ENCODE data around the gene ZFYVE28. TPM values are rescaled to one million over a fixed set of nuclear protein-coding genes. Genes with fewer than 3 reads are reported as not detected.

Gene ZFYVE28
- total RNA-seq, 1 experiment from 2014 or later, result 12.9 TPM

DNA sequence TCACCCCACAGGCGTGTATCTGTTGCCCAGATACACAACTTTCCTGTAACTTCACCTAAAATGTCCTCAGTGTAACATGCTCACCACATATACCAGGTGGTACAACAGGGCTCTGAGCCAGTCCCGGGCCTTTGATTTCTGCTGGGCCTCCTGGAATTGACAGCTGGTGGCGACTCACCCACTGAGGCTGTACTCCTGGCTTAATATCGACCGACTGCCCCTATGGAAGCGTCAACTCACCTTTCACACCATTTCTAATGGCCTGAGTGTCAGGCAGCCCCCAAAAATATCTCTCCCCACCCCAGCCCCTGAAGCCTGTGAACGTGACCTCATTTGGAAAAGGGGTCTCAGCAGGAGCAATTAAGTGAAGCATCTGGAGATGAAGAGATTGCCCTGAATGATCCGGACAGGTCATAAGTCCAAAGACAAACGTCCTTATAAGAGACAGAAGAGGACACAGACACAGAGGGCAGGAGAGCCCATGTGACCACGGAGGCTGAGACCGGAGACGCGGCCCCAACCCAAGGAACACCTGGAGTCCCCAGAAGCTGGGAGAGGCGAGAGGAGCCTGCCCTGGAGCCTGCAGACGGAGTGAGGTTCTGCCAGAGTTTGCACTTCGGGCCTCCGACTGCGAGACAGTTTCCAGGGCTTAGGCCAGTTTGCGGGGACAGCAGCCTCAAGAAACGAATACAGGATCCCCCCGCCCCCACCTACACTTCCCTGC is 144.0 kb downstream of the ZFYVE28 start:
- no peak overlapping the region for H2AFZ ChIP-seq
- no TSS peak for BruUV-seq (replicated peaks)
- H3K4me1 ChIP-seq (replicated peaks; ENCODE audit: insufficient read depth), result no peaks in the 10 kb centered on the region
- no peak for TF ChIP-seq EZH2 (IDR thresholded peaks at IDR 0.05; ENCODE audit: low read depth)
- no peak for TF ChIP-seq CTCF (conservative IDR thresholded peaks at IDR 0.05)
- POLR2A ChIA-PET (ENCODE audit: unreplicated experiment), result no interaction called here
- no peak overlapping the region for H3K4me3 ChIP-seq
- no peaks in the 10 kb centered on the region for H3K9me3 ChIP-seq (ENCODE audit: insufficient read depth, low read depth)
- H3K4me2 ChIP-seq, result no peak overlapping the region
- intact Hi-C loops (cut with micrococcal nuclease; ENCODE audit: unreplicated experiment), result no loop called here
- H4K20me1 ChIP-seq (ENCODE audit: insufficient read depth), result no peaks in the 10 kb centered on the region
- no peak overlapping the region for H3K27ac ChIP-seq
- H3F3A ChIP-seq (ENCODE audit: insufficient read depth, low read depth), result no peaks in the 10 kb centered on the region
- H3K79me2 ChIP-seq (ENCODE audit: low read depth), result no peaks in the 10 kb centered on the region
- CTCF ChIA-PET, result no interaction called here
- no peak for DNase-seq
- H3K36me3 ChIP-seq (ENCODE audit: low read depth), result no peaks in the 10 kb centered on the region
- H3K27me3 ChIP-seq (ENCODE audit: insufficient read depth, low read depth), result peaks cover 30% of the 10 kb centered on the region
- H3K9me2 ChIP-seq (ENCODE audit: insufficient read depth), result no peaks in the 10 kb centered on the region

GRCh38 chr4:2273657-2274319 is 144.7 kb downstream of the ZFYVE28 start:
- Histone ChIP-seq H3K9me3 (ENCODE audit: insufficient read depth, low read depth) (no peaks in the 10 kb centered on the region), H3K79me2 (ENCODE audit: low read depth) (no peaks in the 10 kb centered on the region), H3K36me3 (ENCODE audit: low read depth) (no peaks in the 10 kb centered on the region), H3K4me1 (replicated peaks; ENCODE audit: insufficient read depth) (no peaks in the 10 kb centered on the region), H3F3A (ENCODE audit: insufficient read depth, low read depth) (no peaks in the 10 kb centered on the region), H3K27me3 (ENCODE audit: insufficient read depth, low read depth) (peaks cover 37% of the 10 kb centered on the region), H4K20me1 (ENCODE audit: insufficient read depth) (no peaks in the 10 kb centered on the region), H3K4me2 (no peak overlapping the region), H3K9me2 (ENCODE audit: insufficient read depth) (no peaks in the 10 kb centered on the region), H3K4me3 (no peak overlapping the region), H3K27ac (no peak overlapping the region), H2AFZ (no peak overlapping the region)
- intact Hi-C loops (cut with micrococcal nuclease; ENCODE audit: unreplicated experiment), result no loop called here
- ChIA-PET POLR2A (ENCODE audit: unreplicated experiment) (no interaction called here), CTCF (no interaction called here)
- TF ChIP-seq EZH2 (IDR thresholded peaks at IDR 0.05; ENCODE audit: low read depth), result no peak
- no peak for TF ChIP-seq CTCF (conservative IDR thresholded peaks at IDR 0.05)
- no TSS peak for BruUV-seq (replicated peaks)
- no peak for DNase-seq

DNA sequence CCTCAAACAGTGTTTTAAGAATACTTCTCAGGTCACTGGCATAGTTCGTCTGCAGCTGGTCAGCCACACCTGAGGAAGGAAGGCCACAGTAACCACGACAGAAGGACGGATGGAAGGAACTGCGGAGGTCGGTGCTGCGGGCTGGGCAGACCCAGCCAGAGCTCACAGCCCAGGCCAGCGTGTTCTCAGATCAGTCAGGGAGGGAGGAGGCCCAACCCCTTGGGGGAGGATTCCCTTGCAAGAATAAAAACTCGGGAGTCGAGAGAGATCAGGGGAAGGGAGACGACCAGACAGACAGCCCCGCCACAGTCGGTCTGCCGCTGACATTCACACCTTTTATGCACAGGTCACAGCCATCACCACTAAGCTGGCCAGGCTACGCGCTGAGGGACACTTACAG is 145.2 kb downstream of the ZFYVE28 start:
- H3K36me3 ChIP-seq (ENCODE audit: low read depth), result no peaks in the 10 kb centered on the region
- intact Hi-C loops (cut with micrococcal nuclease; ENCODE audit: unreplicated experiment), result no loop called here

More for the DNA sequence above, 145.2 kb downstream of the ZFYVE28 start:
- no peak overlapping the region for H3K4me2 ChIP-seq
- no peaks in the 10 kb centered on the region for H3K4me1 ChIP-seq (replicated peaks; ENCODE audit: insufficient read depth)
- ChIA-PET CTCF (no interaction called here), POLR2A (ENCODE audit: unreplicated experiment) (no interaction called here)
- H3F3A ChIP-seq (ENCODE audit: insufficient read depth, low read depth), result no peaks in the 10 kb centered on the region
- no peak for DNase-seq
- peaks cover 43% of the 10 kb centered on the region for H3K27me3 ChIP-seq (ENCODE audit: insufficient read depth, low read depth)
- no peaks in the 10 kb centered on the region for H3K9me3 ChIP-seq (ENCODE audit: insufficient read depth, low read depth)
- TF ChIP-seq CTCF (conservative IDR thresholded peaks at IDR 0.05) (no peak), EZH2 (IDR thresholded peaks at IDR 0.05; ENCODE audit: low read depth) (no peak)
- no peaks in the 10 kb centered on the region for H3K79me2 ChIP-seq (ENCODE audit: low read depth)
- no peak overlapping the region for H3K4me3 ChIP-seq
- BruUV-seq (replicated peaks), result no TSS peak
- H3K27ac ChIP-seq, result no peak overlapping the region
- H4K20me1 ChIP-seq (ENCODE audit: insufficient read depth), result no peaks in the 10 kb centered on the region
- H3K9me2 ChIP-seq (ENCODE audit: insufficient read depth), result no peaks in the 10 kb centered on the region
- H2AFZ ChIP-seq, result no peak overlapping the region
